Measurements from ENCODE around the gene NXT1.

The NXT1 gene

GRCh38 chr20:23358563-23358906 lies 7.9 kb downstream of the NXT1 start:
- H3K27ac ChIP-seq (ENCODE audit: low read depth in 2 of 2, low read length in 2 of 2) = peak overlapping the region; percentile 87 to 91
- no peaks in the 10 kb centered on the region for H3K27me3 ChIP-seq (ENCODE audit: control insufficient read depth in 2 of 2, insufficient read depth in 2 of 2, low read length in 2 of 2)
- H3K9me3 ChIP-seq (ENCODE audit: control insufficient read depth in 2 of 2, low read length in 2 of 2) = no peaks in the 10 kb centered on the region
- peak overlapping the region; percentile 66 to 93 for H3K9ac ChIP-seq (ENCODE audit: low read depth in 1 of 2, low read length in 2 of 2)
- peaks cover 6 to 15% of the 10 kb centered on the region in 2 donors for H3K36me3 ChIP-seq (ENCODE audit: control insufficient read depth in 2 of 2, insufficient read depth in 2 of 2, low read length in 2 of 2)
- peak overlapping the region; percentile 71 to 88 for H3K4me3 ChIP-seq (ENCODE audit: low read length in 2 of 2)
- H3K4me1 ChIP-seq (ENCODE audit: control insufficient read depth in 2 of 2, insufficient read depth in 2 of 2, low read length in 2 of 2) = peaks cover 23 to 35% of the 10 kb centered on the region in 2 donors

- Histone ChIP-seq H3K4me3 (ENCODE audit: low read length in 2 of 2) (peak overlapping the region in 1 of 2 donors; percentile 71), H3K27ac (ENCODE audit: low read depth in 2 of 2, low read length in 2 of 2) (peak overlapping the region; percentile 87 to 91), H3K9ac (ENCODE audit: low read depth in 1 of 2, low read length in 2 of 2) (peak overlapping the region; percentile 66 to 93), H3K36me3 (ENCODE audit: control insufficient read depth in 2 of 2, insufficient read depth in 2 of 2, low read length in 2 of 2) (peaks cover 6 to 11% of the 10 kb centered on the region in 2 donors), H3K27me3 (ENCODE audit: control insufficient read depth in 2 of 2, insufficient read depth in 2 of 2, low read length in 2 of 2) (no peaks in the 10 kb centered on the region), H3K9me3 (ENCODE audit: control insufficient read depth in 2 of 2, low read length in 2 of 2) (no peaks in the 10 kb centered on the region), H3K4me1 (ENCODE audit: control insufficient read depth in 2 of 2, insufficient read depth in 2 of 2, low read length in 2 of 2) (peaks cover 23 to 35% of the 10 kb centered on the region in 2 donors)
Observed at GRCh38 chr20:23358923-23359593, 8.5 kb downstream of the NXT1 start.

- peak overlapping the region in 1 of 2 donors; percentile 87 for H3K4me3 ChIP-seq (ENCODE audit: low read length in 2 of 2)
- H3K9ac ChIP-seq (ENCODE audit: low read depth in 1 of 2, low read length in 2 of 2) = peak overlapping the region; percentile 98 to 99
Observed at GRCh38 chr20:23360531-23360930, 9.9 kb downstream of the NXT1 start.

GRCh38 chr20:23361119-23361475 lies 10.5 kb downstream of the NXT1 start:
- H3K9ac ChIP-seq (ENCODE audit: low read depth in 1 of 2, low read length in 2 of 2) = peak overlapping the region; percentile 98 to 99
- peak overlapping the region; percentile 87 to 91 for H3K4me3 ChIP-seq (ENCODE audit: low read length in 2 of 2)
- peaks cover 23 to 41% of the 10 kb centered on the region in 2 donors for H3K4me1 ChIP-seq (ENCODE audit: control insufficient read depth in 2 of 2, insufficient read depth in 2 of 2, low read length in 2 of 2)
- H3K27me3 ChIP-seq (ENCODE audit: control insufficient read depth in 2 of 2, insufficient read depth in 2 of 2, low read length in 2 of 2) = no peaks in the 10 kb centered on the region
- H3K36me3 ChIP-seq (ENCODE audit: control insufficient read depth in 2 of 2, insufficient read depth in 2 of 2, low read length in 2 of 2) = peaks cover 5 to 16% of the 10 kb centered on the region in 2 donors
- no peaks in the 10 kb centered on the region for H3K9me3 ChIP-seq (ENCODE audit: control insufficient read depth in 2 of 2, low read length in 2 of 2)
- H3K27ac ChIP-seq (ENCODE audit: low read depth in 2 of 2, low read length in 2 of 2) = peak overlapping the region; percentile 99

More at GRCh38 chr20:23360531-23360930, 9.9 kb downstream of the NXT1 start:
- H3K27ac ChIP-seq (ENCODE audit: low read depth in 2 of 2, low read length in 2 of 2) = peak overlapping the region; percentile 99
- no peaks in the 10 kb centered on the region for H3K9me3 ChIP-seq (ENCODE audit: control insufficient read depth in 2 of 2, low read length in 2 of 2)
- H3K36me3 ChIP-seq (ENCODE audit: control insufficient read depth in 2 of 2, insufficient read depth in 2 of 2, low read length in 2 of 2) = peaks cover 5 to 15% of the 10 kb centered on the region in 2 donors
- H3K27me3 ChIP-seq (ENCODE audit: control insufficient read depth in 2 of 2, insufficient read depth in 2 of 2, low read length in 2 of 2) = no peaks in the 10 kb centered on the region
- H3K4me1 ChIP-seq (ENCODE audit: control insufficient read depth in 2 of 2, insufficient read depth in 2 of 2, low read length in 2 of 2) = peaks cover 23 to 35% of the 10 kb centered on the region in 2 donors

GRCh38 chr20:23361476-23362391 lies 11.1 kb downstream of the NXT1 start, which contains the start of gene GZF1:
TSS of gene GZF1 (plus strand) at chr20:23362182. CDS start at chr20:23364384, 2,202 bp downstream.
- H3K36me3 ChIP-seq (ENCODE audit: control insufficient read depth in 2 of 2, insufficient read depth in 2 of 2, low read length in 2 of 2) = peaks cover 5 to 16% of the 10 kb centered on the region in 2 donors
- H3K9ac ChIP-seq (ENCODE audit: low read depth in 1 of 2, low read length in 2 of 2) = peak within 1 kb of the TSS; percentile 98 to 99
- no peaks in the 10 kb centered on the region for H3K27me3 ChIP-seq (ENCODE audit: control insufficient read depth in 2 of 2, insufficient read depth in 2 of 2, low read length in 2 of 2)
- peak within 1 kb of the TSS; percentile 99 for H3K27ac ChIP-seq (ENCODE audit: low read depth in 2 of 2, low read length in 2 of 2)
- peaks cover 23 to 41% of the 10 kb centered on the region in 2 donors for H3K4me1 ChIP-seq (ENCODE audit: control insufficient read depth in 2 of 2, insufficient read depth in 2 of 2, low read length in 2 of 2)
- H3K9me3 ChIP-seq (ENCODE audit: control insufficient read depth in 2 of 2, low read length in 2 of 2) = no peaks in the 10 kb centered on the region
- H3K4me3 ChIP-seq (ENCODE audit: low read length in 2 of 2) = peak within 1 kb of the TSS; percentile 87 to 91

- peaks cover 5 to 20% of the 10 kb centered on the region in 2 donors for H3K36me3 ChIP-seq (ENCODE audit: control insufficient read depth in 2 of 2, insufficient read depth in 2 of 2, low read length in 2 of 2)
- peaks cover 23 to 36% of the 10 kb centered on the region in 2 donors for H3K4me1 ChIP-seq (ENCODE audit: control insufficient read depth in 2 of 2, insufficient read depth in 2 of 2, low read length in 2 of 2)
- H3K27me3 ChIP-seq (ENCODE audit: control insufficient read depth in 2 of 2, insufficient read depth in 2 of 2, low read length in 2 of 2) = no peaks in the 10 kb centered on the region
- H3K9ac ChIP-seq (ENCODE audit: low read depth in 1 of 2, low read length in 2 of 2) = peak overlapping the region; percentile 75 to 88
- no peaks in the 10 kb centered on the region for H3K9me3 ChIP-seq (ENCODE audit: control insufficient read depth in 2 of 2, low read length in 2 of 2)
- peak overlapping the region; percentile 80 to 83 for H3K4me3 ChIP-seq (ENCODE audit: low read length in 2 of 2)
- H3K27ac ChIP-seq (ENCODE audit: low read depth in 2 of 2, low read length in 2 of 2) = peak overlapping the region; percentile 89 to 99
Observed at GRCh38 chr20:23362392-23363256, 12.0 kb downstream of the NXT1 start.

- Histone ChIP-seq H3K27me3 (ENCODE audit: control insufficient read depth in 2 of 2, insufficient read depth in 2 of 2, low read length in 2 of 2) (no peaks in the 10 kb centered on the region), H3K36me3 (ENCODE audit: control insufficient read depth in 2 of 2, insufficient read depth in 2 of 2, low read length in 2 of 2) (peaks cover 9 to 20% of the 10 kb centered on the region in 2 donors), H3K4me3 (ENCODE audit: low read length in 2 of 2) (peak overlapping the region; percentile 80 to 83), H3K9ac (ENCODE audit: low read depth in 1 of 2, low read length in 2 of 2) (peak overlapping the region in 1 of 2 donors; percentile 75), H3K9me3 (ENCODE audit: control insufficient read depth in 2 of 2, low read length in 2 of 2) (no peaks in the 10 kb centered on the region), H3K4me1 (ENCODE audit: control insufficient read depth in 2 of 2, insufficient read depth in 2 of 2, low read length in 2 of 2) (peaks cover 23 to 36% of the 10 kb centered on the region in 2 donors), H3K27ac (ENCODE audit: low read depth in 2 of 2, low read length in 2 of 2) (peak overlapping the region in 1 of 2 donors; percentile 99)
Observed at GRCh38 chr20:23363257-23363649, 12.7 kb downstream of the NXT1 start.

GRCh38 chr20:23365390-23366165 lies 15.0 kb downstream of the NXT1 start:
- peaks cover 12 to 24% of the 10 kb centered on the region in 2 donors for H3K4me1 ChIP-seq (ENCODE audit: control insufficient read depth in 2 of 2, insufficient read depth in 2 of 2, low read length in 2 of 2)
- H3K27me3 ChIP-seq (ENCODE audit: control insufficient read depth in 2 of 2, insufficient read depth in 2 of 2, low read length in 2 of 2) = no peaks in the 10 kb centered on the region
- peaks cover 30 to 38% of the 10 kb centered on the region in 2 donors for H3K36me3 ChIP-seq (ENCODE audit: control insufficient read depth in 2 of 2, insufficient read depth in 2 of 2, low read length in 2 of 2)
- H3K9ac ChIP-seq (ENCODE audit: low read depth in 1 of 2, low read length in 2 of 2) = no peak overlapping the region
- H3K27ac ChIP-seq (ENCODE audit: low read depth in 2 of 2, low read length in 2 of 2) = no peak overlapping the region
- no peak overlapping the region for H3K4me3 ChIP-seq (ENCODE audit: low read length in 2 of 2)
- no peaks in the 10 kb centered on the region for H3K9me3 ChIP-seq (ENCODE audit: control insufficient read depth in 2 of 2, low read length in 2 of 2)

GRCh38 chr20:23366384-23366783 lies 15.8 kb downstream of the NXT1 start:
- Histone ChIP-seq H3K27ac (ENCODE audit: low read depth in 2 of 2, low read length in 2 of 2) (no peak overlapping the region), H3K36me3 (ENCODE audit: control insufficient read depth in 2 of 2, insufficient read depth in 2 of 2, low read length in 2 of 2) (peaks cover 36 to 45% of the 10 kb centered on the region in 2 donors)

More at GRCh38 chr20:23366384-23366783, 15.8 kb downstream of the NXT1 start:
- no peak overlapping the region for H3K9ac ChIP-seq (ENCODE audit: low read depth in 1 of 2, low read length in 2 of 2)
- H3K4me1 ChIP-seq (ENCODE audit: control insufficient read depth in 2 of 2, insufficient read depth in 2 of 2, low read length in 2 of 2) = peaks cover 6 to 17% of the 10 kb centered on the region in 2 donors
- no peaks in the 10 kb centered on the region for H3K27me3 ChIP-seq (ENCODE audit: control insufficient read depth in 2 of 2, insufficient read depth in 2 of 2, low read length in 2 of 2)
- no peaks in the 10 kb centered on the region for H3K9me3 ChIP-seq (ENCODE audit: control insufficient read depth in 2 of 2, low read length in 2 of 2)
- H3K4me3 ChIP-seq (ENCODE audit: low read length in 2 of 2) = no peak overlapping the region

Data from mucosa of rectum (tissue), 2 donors.